ENCODE results near the gene ARL5C. TPM values are rescaled to one million over a fixed set of nuclear protein-coding genes. Genes with fewer than 3 reads are reported as not detected.
"Not testable (repeated sequence)": the region's sequence is repeated elsewhere in the genome, so short reads cannot be mapped to it uniquely, and the experiment has no call there.

Gene ARL5C
- total and polyA plus RNA-seq, 4 experiments from 2014 or later: not detected

- H3K36me3 ChIP-seq (ENCODE audit: insufficient read depth, low read length): no peaks in the 10 kb centered on the region
- intact Hi-C loops (cut with micrococcal nuclease): no loop called here
Observed at GRCh38 chr17:39139161-39139511, 26.8 kb downstream of the ARL5C start.

GRCh38 chr17:39138431-39139160 lies 27.4 kb downstream of the ARL5C start:
- Histone ChIP-seq H3K27ac (ENCODE audit: low read depth, low read length) (no peak overlapping the region), H3K4me3 (ENCODE audit: low read length in 2 of 2) (no peak overlapping the region), H3K27me3 (ENCODE audit: insufficient read depth, low read length) (no peaks in the 10 kb centered on the region), H3K4me1 (ENCODE audit: insufficient read depth, low read length) (no peaks in the 10 kb centered on the region), H3K9me3 (ENCODE audit: control insufficient read depth in 1 of 2, low read length in 2 of 2) (no peaks in the 10 kb centered on the region), H3K36me3 (ENCODE audit: insufficient read depth, low read length) (no peaks in the 10 kb centered on the region)
- peaks cover 0 to 3% (median 0%) of the 10 kb centered on the region in 8 donors for H3K9me3 Mint-ChIP-seq
- intact Hi-C loops (cut with micrococcal nuclease): no loop called here
- no peaks in the 10 kb centered on the region for H3K4me1 Mint-ChIP-seq
- no peak overlapping the region for H3K4me3 Mint-ChIP-seq
- no peak for DNase-seq
- ChIA-PET CTCF (ENCODE audit: partially characterized antibody) (interaction anchor here (1.4 kb wide), 1 partner anchor 26 kb away, joined by 7 read pairs; no protein-coding TSS in a partner anchor), POLR2A (ENCODE audit: partially characterized antibody) (interaction anchor here (1.4 kb wide), 1 partner anchor 13 kb away, joined by 4 read pairs; the partner anchor contains the start of gene PLXDC1)
- H3K27me3 Mint-ChIP-seq: no peaks in the 10 kb centered on the region
- no peaks in the 10 kb centered on the region for H3K36me3 Mint-ChIP-seq
- H3K27ac Mint-ChIP-seq: peak overlapping the region in 2 of 7 donors; percentile 19 to 74

More at GRCh38 chr17:39139161-39139511, 26.8 kb downstream of the ARL5C start:
- no peak for DNase-seq
- no peaks in the 10 kb centered on the region for H3K27me3 ChIP-seq (ENCODE audit: insufficient read depth, low read length)
- Mint-ChIP-seq H3K4me3 (no peak overlapping the region), H3K27me3 (no peaks in the 10 kb centered on the region), H3K9me3 (peaks cover 0 to 3% (median 0%) of the 10 kb centered on the region in 8 donors), H3K27ac (no peak overlapping the region), H3K4me1 (no peaks in the 10 kb centered on the region), H3K36me3 (no peaks in the 10 kb centered on the region)
- H3K27ac ChIP-seq (ENCODE audit: low read depth, low read length): no peak overlapping the region
- no peaks in the 10 kb centered on the region for H3K9me3 ChIP-seq (ENCODE audit: control insufficient read depth in 1 of 2, low read length in 2 of 2)
- CTCF ChIA-PET (ENCODE audit: partially characterized antibody): interaction anchor here (1.2 to 1.4 kb wide), 2 partner anchors 25 to 36 kb away, joined by 3 to 7 read pairs; no protein-coding TSS in a partner anchor
- POLR2A ChIA-PET (ENCODE audit: partially characterized antibody): interaction anchor here (1.4 kb wide), 1 partner anchor 13 kb away, joined by 4 read pairs; the partner anchor contains the start of gene PLXDC1
- H3K4me1 ChIP-seq (ENCODE audit: insufficient read depth, low read length): no peaks in the 10 kb centered on the region
- no peak overlapping the region for H3K4me3 ChIP-seq (ENCODE audit: low read length in 2 of 2)

GRCh38 chr17:39134878-39135277 lies 31.1 kb downstream of the ARL5C start:
- DNase-seq: no peak
- H3K4me1 ChIP-seq (ENCODE audit: insufficient read depth, low read length): no peaks in the 10 kb centered on the region
- Mint-ChIP-seq H3K27ac (peak overlapping the region in 1 of 7 donors; percentile 56), H3K36me3 (no peaks in the 10 kb centered on the region), H3K4me1 (no peaks in the 10 kb centered on the region), H3K27me3 (no peaks in the 10 kb centered on the region), H3K9me3 (no peaks in the 10 kb centered on the region), H3K4me3 (no peak overlapping the region)
- no peak overlapping the region for H3K27ac ChIP-seq (ENCODE audit: low read depth, low read length)
- H3K27me3 ChIP-seq (ENCODE audit: insufficient read depth, low read length): no peaks in the 10 kb centered on the region
- intact Hi-C loops (cut with micrococcal nuclease): no loop called here
- ChIA-PET POLR2A (ENCODE audit: partially characterized antibody) (no interaction called here), CTCF (ENCODE audit: partially characterized antibody) (interaction anchor here (1.3 kb wide), 1 partner anchor 43 kb away, joined by 3 read pairs; no protein-coding TSS in a partner anchor)
- H3K9me3 ChIP-seq (ENCODE audit: control insufficient read depth in 1 of 2, low read length in 2 of 2): no peaks in the 10 kb centered on the region
- no peaks in the 10 kb centered on the region for H3K36me3 ChIP-seq (ENCODE audit: insufficient read depth, low read length)
- no peak overlapping the region for H3K4me3 ChIP-seq (ENCODE audit: low read length in 2 of 2)

GRCh38 chr17:39132192-39132610 lies 33.8 kb downstream of the ARL5C start:
- H3K4me1 ChIP-seq (ENCODE audit: insufficient read depth, low read length): no peaks in the 10 kb centered on the region
- no peak overlapping the region for H3K4me3 Mint-ChIP-seq
- no peak overlapping the region for H3K27ac ChIP-seq (ENCODE audit: low read depth, low read length)
- H3K36me3 ChIP-seq (ENCODE audit: insufficient read depth, low read length): no peaks in the 10 kb centered on the region
- no peaks in the 10 kb centered on the region for H3K4me1 Mint-ChIP-seq
- ChIA-PET POLR2A (ENCODE audit: partially characterized antibody) (no interaction called here), CTCF (ENCODE audit: partially characterized antibody) (no interaction called here)
- no peak for DNase-seq
- no peaks in the 10 kb centered on the region for H3K27me3 ChIP-seq (ENCODE audit: insufficient read depth, low read length)
- H3K9me3 ChIP-seq (ENCODE audit: control insufficient read depth in 1 of 2, low read length in 2 of 2): no peaks in the 10 kb centered on the region
- no peaks in the 10 kb centered on the region for H3K27me3 Mint-ChIP-seq
- intact Hi-C loops (cut with micrococcal nuclease): no loop called here
- no peaks in the 10 kb centered on the region for H3K9me3 Mint-ChIP-seq
- peak overlapping the region in 3 of 7 donors; percentile 22 to 57 (median 30) for H3K27ac Mint-ChIP-seq
- no peak overlapping the region for H3K4me3 ChIP-seq (ENCODE audit: low read length in 2 of 2)
- no peaks in the 10 kb centered on the region for H3K36me3 Mint-ChIP-seq

GRCh38 chr17:39131616-39132015 lies 34.3 kb downstream of the ARL5C start:
- ChIA-PET CTCF (ENCODE audit: partially characterized antibody) (interaction anchor here (0.7 kb wide), 1 partner anchor 12 kb away, joined by 3 read pairs; no protein-coding TSS in a partner anchor), POLR2A (ENCODE audit: partially characterized antibody) (interaction anchor here (1.0 kb wide), 1 partner anchor 39 kb away, joined by 3 read pairs; no protein-coding TSS in a partner anchor)
- DNase-seq: no peak
- H3K9me3 Mint-ChIP-seq: no peaks in the 10 kb centered on the region
- no peaks in the 10 kb centered on the region for H3K4me1 Mint-ChIP-seq
- H3K27me3 Mint-ChIP-seq: no peaks in the 10 kb centered on the region
- no peak overlapping the region for H3K4me3 ChIP-seq (ENCODE audit: low read length in 2 of 2)
- H3K4me3 Mint-ChIP-seq: no peak overlapping the region
- no peaks in the 10 kb centered on the region for H3K36me3 Mint-ChIP-seq
- intact Hi-C loops (cut with micrococcal nuclease): no loop called here
- no peaks in the 10 kb centered on the region for H3K27me3 ChIP-seq (ENCODE audit: insufficient read depth, low read length)
- H3K9me3 ChIP-seq (ENCODE audit: control insufficient read depth in 1 of 2, low read length in 2 of 2): no peaks in the 10 kb centered on the region
- H3K27ac Mint-ChIP-seq: peak overlapping the region in 1 of 7 donors; percentile 30
- H3K27ac ChIP-seq (ENCODE audit: low read depth, low read length): no peak overlapping the region
- H3K4me1 ChIP-seq (ENCODE audit: insufficient read depth, low read length): no peaks in the 10 kb centered on the region
- no peaks in the 10 kb centered on the region for H3K36me3 ChIP-seq (ENCODE audit: insufficient read depth, low read length)

GRCh38 chr17:39130205-39130604 lies 35.8 kb downstream of the ARL5C start:
- H3K36me3 Mint-ChIP-seq: no peaks in the 10 kb centered on the region
- H3K4me3 Mint-ChIP-seq: no peak overlapping the region
- Histone ChIP-seq H3K27me3 (ENCODE audit: insufficient read depth, low read length) (no peaks in the 10 kb centered on the region), H3K4me3 (ENCODE audit: low read length in 2 of 2) (no peak overlapping the region), H3K27ac (ENCODE audit: low read depth, low read length) (no peak overlapping the region), H3K4me1 (ENCODE audit: insufficient read depth, low read length) (no peaks in the 10 kb centered on the region), H3K36me3 (ENCODE audit: insufficient read depth, low read length) (no peaks in the 10 kb centered on the region), H3K9me3 (ENCODE audit: control insufficient read depth in 1 of 2, low read length in 2 of 2) (no peaks in the 10 kb centered on the region)
- no peak for DNase-seq
- no peak overlapping the region for H3K27ac Mint-ChIP-seq
- POLR2A ChIA-PET (ENCODE audit: partially characterized antibody): no interaction called here
- CTCF ChIA-PET (ENCODE audit: partially characterized antibody): interaction anchor here (1.2 kb wide), 1 partner anchor 102 kb away, joined by 3 read pairs; no protein-coding TSS in a partner anchor
- intact Hi-C loops (cut with micrococcal nuclease): no loop called here
- H3K4me1 Mint-ChIP-seq: peaks cover 0 to 2% (median 0%) of the 10 kb centered on the region in 4 donors
- H3K9me3 Mint-ChIP-seq: no peaks in the 10 kb centered on the region
- H3K27me3 Mint-ChIP-seq: no peaks in the 10 kb centered on the region

GRCh38 chr17:39129544-39129943 lies 36.4 kb downstream of the ARL5C start:
- intact Hi-C loops (cut with micrococcal nuclease); H3K9me3 Mint-ChIP-seq; H3K36me3 Mint-ChIP-seq; H3K27ac ChIP-seq (ENCODE audit: low read depth, low read length); H3K4me3 ChIP-seq (ENCODE audit: low read length in 2 of 2); H3K4me1 Mint-ChIP-seq; H3K27me3 Mint-ChIP-seq; CTCF ChIA-PET (ENCODE audit: partially characterized antibody); DNase-seq; H3K4me1 ChIP-seq (ENCODE audit: insufficient read depth, low read length); H3K27me3 ChIP-seq (ENCODE audit: insufficient read depth, low read length); H3K9me3 ChIP-seq (ENCODE audit: control insufficient read depth in 1 of 2, low read length in 2 of 2); H3K4me3 Mint-ChIP-seq; H3K36me3 ChIP-seq (ENCODE audit: insufficient read depth, low read length); POLR2A ChIA-PET (ENCODE audit: partially characterized antibody): not testable (repeated sequence)
- H3K27ac Mint-ChIP-seq: peak overlapping the region in 1 of 7 donors; percentile 53

Measured in CD4-positive, alpha-beta memory T cell (primary cell).